ENCODE data around the gene ITGAL.
"Not testable (repeated sequence)": the region's sequence is repeated elsewhere in the genome, so short reads cannot be mapped to it uniquely, and the experiment has no call there.

Gene ITGAL

GRCh38 chr16:30446203-30446595 lies 26.3 kb upstream of the ITGAL start:
- TF ChIP-seq ZFX (IDR thresholded peaks at IDR 0.05; ENCODE audit: borderline replicate concordance) (no peak), CTCF (IDR thresholded peaks at IDR 0.05) (no peak)
- H3K27ac ChIP-seq = peak overlapping the region; percentile 89

- peak overlapping the region; percentile 37 for H3K27ac ChIP-seq
- no peak for TF ChIP-seq ZFX (IDR thresholded peaks at IDR 0.05; ENCODE audit: borderline replicate concordance)
- no peak for TF ChIP-seq CTCF (IDR thresholded peaks at IDR 0.05)
Observed at GRCh38 chr16:30447512-30448226, 24.9 kb upstream of the ITGAL start.

- no peak overlapping the region for H3K27ac ChIP-seq
- no peak for TF ChIP-seq ZFX (IDR thresholded peaks at IDR 0.05; ENCODE audit: borderline replicate concordance)
Observed at GRCh38 chr16:30449116-30449435, 23.5 kb upstream of the ITGAL start.

- not testable (repeated sequence) for H3K27ac ChIP-seq
Observed at GRCh38 chr16:30452709-30453580, 19.6 kb upstream of the ITGAL start.

GRCh38 chr16:30456302-30456701 lies 16.2 kb upstream of the ITGAL start:
- no peak overlapping the region for H3K27ac ChIP-seq
- TF ChIP-seq CTCF (IDR thresholded peaks at IDR 0.05) (no peak), ZFX (IDR thresholded peaks at IDR 0.05; ENCODE audit: borderline replicate concordance) (no peak)

- no peak for TF ChIP-seq ZFX (IDR thresholded peaks at IDR 0.05; ENCODE audit: borderline replicate concordance)
- TF ChIP-seq CTCF (IDR thresholded peaks at IDR 0.05) = no peak
- no peak overlapping the region for H3K27ac ChIP-seq
Observed at GRCh38 chr16:30457256-30457655, 15.3 kb upstream of the ITGAL start.

- H3K27ac ChIP-seq = no peak overlapping the region
- TF ChIP-seq ZFX (IDR thresholded peaks at IDR 0.05; ENCODE audit: borderline replicate concordance) = no peak
- TF ChIP-seq CTCF (IDR thresholded peaks at IDR 0.05) = no peak
Observed at GRCh38 chr16:30457743-30458560, 14.6 kb upstream of the ITGAL start.

Measured in 22Rv1 (cell line).